Measurements from ENCODE around the gene BUB1. TPM values are rescaled to one million over a fixed set of nuclear protein-coding genes. Genes with fewer than 3 reads are reported as not detected.
"Not testable (repeated sequence)": the region's sequence is repeated elsewhere in the genome, so short reads cannot be mapped to it uniquely, and the experiment has no call there.

Gene BUB1
- total RNA-seq, 1 donor: 37.1 TPM

GRCh38 chr2:110690083-110690965 is 12.5 kb upstream of the BUB1 start:
- TF ChIP-seq CTCF (IDR thresholded peaks at IDR 0.05; ENCODE audit: insufficient read depth, low read depth, low read length): no peak
- H3K4me3 ChIP-seq (ENCODE audit: low read depth, low read length): no peak overlapping the region
- DNase-seq (ENCODE audit: low read depth): no peak

- TF ChIP-seq CTCF (IDR thresholded peaks at IDR 0.05; ENCODE audit: insufficient read depth, low read depth, low read length): no peak
- DNase-seq (ENCODE audit: low read depth): no peak
- no peak overlapping the region for H3K4me3 ChIP-seq (ENCODE audit: low read depth, low read length)
Measured at GRCh38 chr2:110688594-110689091, 10.8 kb upstream of the BUB1 start.

GRCh38 chr2:110687775-110688484 is 10.1 kb upstream of the BUB1 start:
- H3K4me3 ChIP-seq (ENCODE audit: low read depth, low read length); DNase-seq (ENCODE audit: low read depth): not testable (repeated sequence)

GRCh38 chr2:110682872-110683271 is 5.0 kb upstream of the BUB1 start:
- no peak for TF ChIP-seq CTCF (IDR thresholded peaks at IDR 0.05; ENCODE audit: insufficient read depth, low read depth, low read length)
- no peak overlapping the region for H3K4me3 ChIP-seq (ENCODE audit: low read depth, low read length)
- no peak for DNase-seq (ENCODE audit: low read depth)

GRCh38 chr2:110682267-110682666 is 4.4 kb upstream of the BUB1 start:
- DNase-seq (ENCODE audit: low read depth): no peak
- TF ChIP-seq CTCF (IDR thresholded peaks at IDR 0.05; ENCODE audit: insufficient read depth, low read depth, low read length): no peak
- H3K4me3 ChIP-seq (ENCODE audit: low read depth, low read length): no peak overlapping the region

GRCh38 chr2:110680709-110681108 is 2.8 kb upstream of the BUB1 start:
- DNase-seq (ENCODE audit: low read depth): no peak
- no peak for TF ChIP-seq CTCF (IDR thresholded peaks at IDR 0.05; ENCODE audit: insufficient read depth, low read depth, low read length)
- no peak overlapping the region for H3K4me3 ChIP-seq (ENCODE audit: low read depth, low read length)

- TF ChIP-seq CTCF (IDR thresholded peaks at IDR 0.05; ENCODE audit: insufficient read depth, low read depth, low read length): no peak
- no peak overlapping the region for H3K4me3 ChIP-seq (ENCODE audit: low read depth, low read length)
- no peak for DNase-seq (ENCODE audit: low read depth)
Measured at GRCh38 chr2:110679865-110680264, 2.0 kb upstream of the BUB1 start.
